ENCODE data around the gene RUNDC1. TPM values are rescaled to one million over a fixed set of nuclear protein-coding genes. Genes with fewer than 3 reads are reported as not detected.

Gene RUNDC1
- total and polyA plus RNA-seq, 2 donors from 2014 or later, result 10.1 to 19.5 TPM

GRCh38 chr17:43024407-43025289, 44.3 kb downstream of the RUNDC1 start, which contains the start of gene RND2:
TSS of gene RND2 (plus strand) at chr17:43025231. CDS start at chr17:43025348, 117 bp downstream.
- DNase-seq, result peak; percentile 93 to 98 (median 96)
- intact Hi-C loops (cut with DNase I), result no loop called here
- no peaks in the 10 kb centered on the region for H3K9me3 ChIP-seq (ENCODE audit: control insufficient read depth in 2 of 3, insufficient read depth in 1 of 3, low read length in 3 of 3)
- H3K9ac ChIP-seq (ENCODE audit: low read length in 3 of 3), result peak within 1 kb of the TSS in 2 of 3 donors; percentile 49 to 62
- no peaks in the 10 kb centered on the region for H3K36me3 ChIP-seq (ENCODE audit: control insufficient read depth in 2 of 3, insufficient read depth in 3 of 3, low read length in 3 of 3)
- H3K27me3 ChIP-seq (ENCODE audit: control insufficient read depth, insufficient read depth, low read length), result no peaks in the 10 kb centered on the region
- TF ChIP-seq, protein P1, sequence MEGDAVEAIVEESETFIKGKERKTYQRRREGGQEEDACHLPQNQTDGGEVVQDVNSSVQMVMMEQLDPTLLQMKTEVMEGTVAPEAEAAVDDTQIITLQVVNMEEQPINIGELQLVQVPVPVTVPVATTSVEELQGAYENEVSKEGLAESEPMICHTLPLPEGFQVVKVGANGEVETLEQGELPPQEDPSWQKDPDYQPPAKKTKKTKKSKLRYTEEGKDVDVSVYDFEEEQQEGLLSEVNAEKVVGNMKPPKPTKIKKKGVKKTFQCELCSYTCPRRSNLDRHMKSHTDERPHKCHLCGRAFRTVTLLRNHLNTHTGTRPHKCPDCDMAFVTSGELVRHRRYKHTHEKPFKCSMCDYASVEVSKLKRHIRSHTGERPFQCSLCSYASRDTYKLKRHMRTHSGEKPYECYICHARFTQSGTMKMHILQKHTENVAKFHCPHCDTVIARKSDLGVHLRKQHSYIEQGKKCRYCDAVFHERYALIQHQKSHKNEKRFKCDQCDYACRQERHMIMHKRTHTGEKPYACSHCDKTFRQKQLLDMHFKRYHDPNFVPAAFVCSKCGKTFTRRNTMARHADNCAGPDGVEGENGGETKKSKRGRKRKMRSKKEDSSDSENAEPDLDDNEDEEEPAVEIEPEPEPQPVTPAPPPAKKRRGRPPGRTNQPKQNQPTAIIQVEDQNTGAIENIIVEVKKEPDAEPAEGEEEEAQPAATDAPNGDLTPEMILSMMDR (IDR thresholded peaks at IDR 0.05; ENCODE audit: borderline replicate concordance, extremely low read depth, insufficient read depth), result peak; percentile 76
- no peak for FAIRE-seq
- H3K4me3 ChIP-seq (ENCODE audit: low read length in 3 of 3), result peak within 1 kb of the TSS; percentile 58 to 65 (median 63)
- peaks cover 0 to 2% (median 0%) of the 10 kb centered on the region in 3 donors for H3K4me1 ChIP-seq (ENCODE audit: control insufficient read depth in 2 of 3, insufficient read depth in 2 of 3, low read depth in 1 of 3, low read length in 3 of 3)
- H3K27ac ChIP-seq (ENCODE audit: low read depth in 2 of 2, low read length in 2 of 2), result peak within 1 kb of the TSS in 1 of 2 donors; percentile 3

DNA sequence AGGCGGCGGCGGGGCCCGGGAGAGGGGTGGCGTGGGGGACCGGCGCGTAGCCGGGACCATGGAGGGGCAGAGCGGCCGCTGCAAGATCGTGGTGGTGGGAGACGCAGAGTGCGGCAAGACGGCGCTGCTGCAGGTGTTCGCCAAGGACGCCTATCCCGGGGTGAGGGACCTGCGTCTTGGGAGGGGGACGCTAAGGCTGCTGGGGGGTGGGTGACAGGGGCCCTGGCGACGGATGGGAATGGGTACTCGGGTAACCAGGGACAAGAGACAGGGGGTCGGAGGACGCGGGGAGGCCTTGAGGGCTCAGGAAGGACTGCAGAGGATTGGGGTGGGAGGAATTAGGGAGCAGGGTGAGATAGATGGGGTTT, 44.9 kb downstream of the RUNDC1 start:
- intact Hi-C loops (cut with DNase I), result no loop called here

DNA sequence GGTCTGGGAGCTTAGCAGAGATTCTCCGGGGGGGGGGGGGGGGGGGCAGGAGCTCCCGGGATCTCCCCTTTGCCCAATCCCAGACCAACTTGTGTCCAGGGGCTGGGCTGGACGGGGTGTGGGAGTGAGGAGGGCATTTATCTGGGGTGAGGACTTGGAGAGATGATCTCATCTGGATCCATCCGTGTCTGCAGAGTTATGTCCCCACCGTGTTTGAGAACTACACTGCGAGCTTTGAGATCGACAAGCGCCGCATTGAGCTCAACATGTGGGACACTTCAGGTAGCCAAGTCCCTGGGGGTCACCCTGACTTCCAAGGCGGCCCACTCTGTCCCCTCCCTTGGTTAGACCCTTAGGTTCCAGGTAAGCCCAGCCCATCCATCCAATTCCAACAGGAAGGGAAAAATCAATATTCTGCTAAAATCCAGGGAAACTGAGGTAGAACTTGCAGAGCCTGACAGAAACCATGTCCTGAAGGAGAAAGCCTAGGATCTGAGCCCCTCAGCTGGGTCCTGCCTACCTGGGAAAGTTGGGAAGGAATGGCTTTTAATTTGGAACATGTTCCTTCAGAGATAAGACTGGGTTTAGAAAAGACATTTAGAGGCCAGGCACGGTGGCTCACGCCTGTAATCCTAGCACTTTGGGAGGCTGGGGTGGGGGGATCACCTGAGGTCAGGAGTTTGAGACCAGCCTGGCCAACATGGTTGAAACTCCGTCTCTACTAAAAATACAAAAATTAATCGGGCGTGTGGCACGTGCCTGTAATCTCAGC, 45.6 kb downstream of the RUNDC1 start:
- intact Hi-C loops (cut with DNase I), result no loop called here
- H3K9ac ChIP-seq (ENCODE audit: low read length in 3 of 3), result no peak overlapping the region
- H3K36me3 ChIP-seq (ENCODE audit: control insufficient read depth in 2 of 3, insufficient read depth in 3 of 3, low read length in 3 of 3), result no peaks in the 10 kb centered on the region
- no peaks in the 10 kb centered on the region for H3K4me1 ChIP-seq (ENCODE audit: control insufficient read depth in 2 of 3, insufficient read depth in 2 of 3, low read depth in 1 of 3, low read length in 3 of 3)
- TF ChIP-seq, protein P1 (IDR thresholded peaks at IDR 0.05; ENCODE audit: borderline replicate concordance, extremely low read depth, insufficient read depth), result no peak
- FAIRE-seq, result no peak
- H3K27me3 ChIP-seq (ENCODE audit: control insufficient read depth, insufficient read depth, low read length), result no peaks in the 10 kb centered on the region
- no peak overlapping the region for H3K27ac ChIP-seq (ENCODE audit: low read depth in 2 of 2, low read length in 2 of 2)
- DNase-seq, result peak in 1 of 5 donors; percentile 63
- H3K4me3 ChIP-seq (ENCODE audit: low read length in 3 of 3), result no peak overlapping the region
- H3K9me3 ChIP-seq (ENCODE audit: control insufficient read depth in 2 of 3, insufficient read depth in 1 of 3, low read length in 3 of 3), result no peaks in the 10 kb centered on the region

More for the DNA sequence above, 44.9 kb downstream of the RUNDC1 start:
- FAIRE-seq (no peak), DNase-seq (peak in 2 of 5 donors; percentile 82 to 86)
- H3K4me1 ChIP-seq (ENCODE audit: control insufficient read depth in 2 of 3, insufficient read depth in 2 of 3, low read depth in 1 of 3, low read length in 3 of 3), result no peaks in the 10 kb centered on the region
- H3K27ac ChIP-seq (ENCODE audit: low read depth in 2 of 2, low read length in 2 of 2), result no peak overlapping the region
- H3K27me3 ChIP-seq (ENCODE audit: control insufficient read depth, insufficient read depth, low read length), result no peaks in the 10 kb centered on the region
- no peak overlapping the region for H3K9ac ChIP-seq (ENCODE audit: low read length in 3 of 3)
- H3K4me3 ChIP-seq (ENCODE audit: low read length in 3 of 3), result peak overlapping the region in 2 of 3 donors; percentile 29 to 30
- H3K9me3 ChIP-seq (ENCODE audit: control insufficient read depth in 2 of 3, insufficient read depth in 1 of 3, low read length in 3 of 3), result no peaks in the 10 kb centered on the region
- no peaks in the 10 kb centered on the region for H3K36me3 ChIP-seq (ENCODE audit: control insufficient read depth in 2 of 3, insufficient read depth in 3 of 3, low read length in 3 of 3)
- TF ChIP-seq, protein P1 (IDR thresholded peaks at IDR 0.05; ENCODE audit: borderline replicate concordance, extremely low read depth, insufficient read depth), result no peak
